BLaER1 (cell line): ENCODE data around the gene RBBP8.

Source experiments
- H3K27ac ChIP-seq: shearing (Covaris generic); formaldehyde crosslinking; 2 replicates; pipeline ENCODE4 v1.8.1; 2022
- H3K27me3 ChIP-seq: shearing (Covaris generic); formaldehyde crosslinking; 2 replicates; pipeline ENCODE4 v1.8.1; 2022
- H3K36me3 ChIP-seq: shearing (Covaris generic); formaldehyde crosslinking; 2 replicates; pipeline ENCODE4 v1.8.1; 2022
- H3K4me1 ChIP-seq: shearing (Covaris generic); formaldehyde crosslinking; 2 replicates; pipeline ENCODE4 v1.8.1; 2022
- H3K4me2 ChIP-seq: shearing (Covaris generic); formaldehyde crosslinking; 2 replicates; pipeline ENCODE4 v1.8.1; 2022
- H3K4me3 ChIP-seq: shearing (Covaris generic); formaldehyde crosslinking; 2 replicates; pipeline ENCODE4 v1.8.1; 2022
- H3K9ac ChIP-seq: shearing (Covaris generic); formaldehyde crosslinking; 2 replicates; pipeline ENCODE4 v1.8.1; 2022
- H3K9me3 ChIP-seq: shearing (Covaris generic); formaldehyde crosslinking; 2 replicates; pipeline ENCODE4 v1.8.1; 2022
- H4K20me1 ChIP-seq: shearing (Covaris generic); formaldehyde crosslinking; 2 replicates; pipeline ENCODE4 v1.8.1; 2022
- Cebpa-rat ChIP-seq: shearing (Covaris generic); IDR thresholded peaks from 2 replicates; pipeline ENCODE4 v1.8.1; 2022

RBBP8 gene

GRCh38 chr18:22983175-22983574 is 50.0 kb downstream of the RBBP8 start:
- no peak for TF ChIP-seq Cebpa-rat
- Histone ChIP-seq H3K36me3 (peaks cover 87% of the 10 kb centered on the region), H3K4me3 (no peak overlapping the region), H3K9me3 (no peaks in the 10 kb centered on the region), H3K9ac (no peak overlapping the region), H3K27ac (no peak overlapping the region), H4K20me1 (peaks cover 7% of the 10 kb centered on the region; the same call in 1 of the 2 replicates), H3K4me1 (no peaks in the 10 kb centered on the region), H3K27me3 (no peaks in the 10 kb centered on the region), H3K4me2 (no peak overlapping the region)

GRCh38 chr18:22985250-22985649 is 52.1 kb downstream of the RBBP8 start:
- no peak overlapping the region for H3K4me3 ChIP-seq
- H4K20me1 ChIP-seq: peaks cover 7% of the 10 kb centered on the region; the same call in 1 of the 2 replicates
- H3K9me3 ChIP-seq: no peaks in the 10 kb centered on the region
- H3K27ac ChIP-seq: no peak overlapping the region
- H3K27me3 ChIP-seq: no peaks in the 10 kb centered on the region
- TF ChIP-seq Cebpa-rat: no peak
- no peak overlapping the region for H3K4me2 ChIP-seq
- no peaks in the 10 kb centered on the region for H3K4me1 ChIP-seq
- H3K9ac ChIP-seq: no peak overlapping the region
- H3K36me3 ChIP-seq: peaks cover 88% of the 10 kb centered on the region

GRCh38 chr18:22987547-22988189 is 54.5 kb downstream of the RBBP8 start:
- Histone ChIP-seq H3K9me3 (no peaks in the 10 kb centered on the region), H3K9ac (no peak overlapping the region), H3K4me1 (no peaks in the 10 kb centered on the region), H3K36me3 (peaks cover 90% of the 10 kb centered on the region), H3K4me3 (no peak overlapping the region), H3K27ac (no peak overlapping the region), H3K27me3 (no peaks in the 10 kb centered on the region), H4K20me1 (no peaks in the 10 kb centered on the region), H3K4me2 (no peak overlapping the region)
- no peak for TF ChIP-seq Cebpa-rat

GRCh38 chr18:22988208-22988607 is 55.1 kb downstream of the RBBP8 start:
- no peak overlapping the region for H3K27ac ChIP-seq
- no peak overlapping the region for H3K4me2 ChIP-seq

GRCh38 chr18:22998344-22998743 is 65.2 kb downstream of the RBBP8 start:
- Histone ChIP-seq H3K9me3 (no peaks in the 10 kb centered on the region), H3K4me1 (no peaks in the 10 kb centered on the region), H3K4me3 (no peak overlapping the region), H3K27ac (no peak overlapping the region), H3K36me3 (peaks cover 80% of the 10 kb centered on the region), H3K9ac (no peak overlapping the region), H3K27me3 (no peaks in the 10 kb centered on the region), H4K20me1 (no peaks in the 10 kb centered on the region), H3K4me2 (no peak overlapping the region)
- TF ChIP-seq Cebpa-rat: no peak

More at GRCh38 chr18:22988208-22988607, 55.1 kb downstream of the RBBP8 start:
- no peak overlapping the region for H3K4me3 ChIP-seq
- no peak for TF ChIP-seq Cebpa-rat
- H3K27me3 ChIP-seq: no peaks in the 10 kb centered on the region
- H3K36me3 ChIP-seq: peaks cover 93% of the 10 kb centered on the region
- H3K9me3 ChIP-seq: no peaks in the 10 kb centered on the region
- H3K4me1 ChIP-seq: no peaks in the 10 kb centered on the region
- no peaks in the 10 kb centered on the region for H4K20me1 ChIP-seq
- H3K9ac ChIP-seq: no peak overlapping the region

GRCh38 chr18:22999212-22999611 is 66.1 kb downstream of the RBBP8 start:
- Histone ChIP-seq H3K36me3 (peaks cover 84% of the 10 kb centered on the region), H3K4me3 (no peak overlapping the region)
- TF ChIP-seq Cebpa-rat: no peak

GRCh38 chr18:22999647-23000046 is 66.5 kb downstream of the RBBP8 start:
- no peak overlapping the region for H3K27ac ChIP-seq
- H3K36me3 ChIP-seq: peaks cover 84% of the 10 kb centered on the region
- no peak overlapping the region for H3K4me2 ChIP-seq
- no peak overlapping the region for H3K4me3 ChIP-seq
- no peak overlapping the region for H3K9ac ChIP-seq
- TF ChIP-seq Cebpa-rat: peak; percentile 89; the same call in 1 of the 2 replicates
- H3K9me3 ChIP-seq: no peaks in the 10 kb centered on the region
- no peaks in the 10 kb centered on the region for H3K27me3 ChIP-seq
- no peaks in the 10 kb centered on the region for H4K20me1 ChIP-seq
- no peaks in the 10 kb centered on the region for H3K4me1 ChIP-seq

More at GRCh38 chr18:22999212-22999611, 66.1 kb downstream of the RBBP8 start:
- H4K20me1 ChIP-seq: no peaks in the 10 kb centered on the region
- no peak overlapping the region for H3K27ac ChIP-seq
- no peak overlapping the region for H3K4me2 ChIP-seq
- no peaks in the 10 kb centered on the region for H3K9me3 ChIP-seq
- H3K4me1 ChIP-seq: no peaks in the 10 kb centered on the region
- H3K9ac ChIP-seq: no peak overlapping the region
- H3K27me3 ChIP-seq: no peaks in the 10 kb centered on the region

GRCh38 chr18:23003289-23003688 is 70.2 kb downstream of the RBBP8 start:
- Histone ChIP-seq H3K4me3 (no peak overlapping the region), H3K4me2 (no peak overlapping the region), H4K20me1 (no peaks in the 10 kb centered on the region), H3K36me3 (peaks cover 84% of the 10 kb centered on the region), H3K9ac (no peak overlapping the region), H3K27me3 (no peaks in the 10 kb centered on the region), H3K9me3 (no peaks in the 10 kb centered on the region), H3K27ac (no peak overlapping the region), H3K4me1 (no peaks in the 10 kb centered on the region)
- TF ChIP-seq Cebpa-rat: no peak

- Histone ChIP-seq H3K4me1 (no peaks in the 10 kb centered on the region), H4K20me1 (no peaks in the 10 kb centered on the region), H3K27ac (no peak overlapping the region), H3K4me3 (no peak overlapping the region), H3K4me2 (no peak overlapping the region), H3K9ac (no peak overlapping the region), H3K36me3 (peaks cover 54% of the 10 kb centered on the region), H3K27me3 (no peaks in the 10 kb centered on the region), H3K9me3 (peaks cover 5% of the 10 kb centered on the region; the same call in 1 of the 2 replicates)
- no peak for TF ChIP-seq Cebpa-rat
Observed at GRCh38 chr18:23012249-23012648, 79.1 kb downstream of the RBBP8 start.

- no peak for TF ChIP-seq Cebpa-rat
- Histone ChIP-seq H3K9me3 (no peaks in the 10 kb centered on the region), H3K36me3 (peaks cover 77% of the 10 kb centered on the region)
Observed at GRCh38 chr18:23020555-23021294, 87.6 kb downstream of the RBBP8 start.

More at GRCh38 chr18:23020555-23021294, 87.6 kb downstream of the RBBP8 start:
- H3K4me2 ChIP-seq: no peak overlapping the region
- H3K27me3 ChIP-seq: no peaks in the 10 kb centered on the region
- H3K27ac ChIP-seq: no peak overlapping the region
- no peak overlapping the region for H3K9ac ChIP-seq
- no peaks in the 10 kb centered on the region for H3K4me1 ChIP-seq
- H4K20me1 ChIP-seq: no peaks in the 10 kb centered on the region
- no peak overlapping the region for H3K4me3 ChIP-seq
